DMS79 (cell line): Measurements from ENCODE around the gene ACTR3.

ENCODE experiments used
- DNase-seq: peaks from one replicate; lab custom pipeline; 2025; lab: John Stamatoyannopoulos, UW

ACTR3 gene

GRCh38 chr2:113966171-113966570, 76.3 kb downstream of the ACTR3 start:
- no peak for DNase-seq

- DNase-seq: no peak
Observed at GRCh38 chr2:113966832-113967231, 76.9 kb downstream of the ACTR3 start.

- no peak for DNase-seq
Observed at GRCh38 chr2:113967272-113967671, 77.4 kb downstream of the ACTR3 start.

GRCh38 chr2:113972766-113973165, 82.9 kb downstream of the ACTR3 start:
- no peak for DNase-seq

- no peak for DNase-seq
Observed at GRCh38 chr2:113973810-113974209, 83.9 kb downstream of the ACTR3 start.

GRCh38 chr2:113974727-113975126, 84.8 kb downstream of the ACTR3 start:
- DNase-seq: no peak

- DNase-seq: no peak
Observed at GRCh38 chr2:113976277-113976928, 86.5 kb downstream of the ACTR3 start.

- DNase-seq: no peak
Observed at GRCh38 chr2:113977060-113977659, 87.3 kb downstream of the ACTR3 start.

GRCh38 chr2:113977660-113978523, 88.0 kb downstream of the ACTR3 start:
- no peak for DNase-seq

- DNase-seq: no peak
Observed at GRCh38 chr2:113978524-113979190, 88.8 kb downstream of the ACTR3 start.

GRCh38 chr2:113979191-113980128, 89.6 kb downstream of the ACTR3 start:
- no peak for DNase-seq

GRCh38 chr2:113980946-113981345, 91.1 kb downstream of the ACTR3 start:
- no peak for DNase-seq

GRCh38 chr2:113981404-113982134, 91.7 kb downstream of the ACTR3 start:
- no peak for DNase-seq

GRCh38 chr2:113985554-113986397, 95.9 kb downstream of the ACTR3 start:
- no peak for DNase-seq

- no peak for DNase-seq
Observed at GRCh38 chr2:113986762-113987290, 96.9 kb downstream of the ACTR3 start.

- no peak for DNase-seq
Observed at GRCh38 chr2:113992090-113992489, 102.2 kb downstream of the ACTR3 start.

GRCh38 chr2:113996671-113997594, 107.0 kb downstream of the ACTR3 start:
- DNase-seq: no peak

GRCh38 chr2:114001152-114001551, 111.3 kb downstream of the ACTR3 start:
- DNase-seq: no peak
